K562 (cell line): ENCODE data around the gene ZNF582. TPM values are rescaled to one million over a fixed set of nuclear protein-coding genes. Genes with fewer than 3 reads are reported as not detected.

Source experiments
- CBFA2T3 ChIP-seq: fragments of 450-650 bp; IDR thresholded peaks from 2 replicates; pipeline ENCODE4 v1.6.1; 2017
- CC2D1A ChIP-seq: fragments of 450-650 bp; IDR thresholded peaks from 2 replicates; pipeline ENCODE4 v1.6.1; 2017; ENCODE audit warnings: mild to moderate bottlenecking
- CEBPG ChIP-seq, 3 experiments: fragments of 200-800 bp in 1 of 3; sonication (Bioruptor generic) in 1 of 3; sonication (generic) in 1 of 3; formaldehyde crosslinking in 1 of 3; IDR thresholded peaks in 2 of 3; conservative IDR thresholded peaks in 1 of 3; 2 replicates each; pipeline versions ENCODE4 v1.6.1 to v1.8.0; 2016 to 2022; ENCODE audit warnings: missing compliant biosample characterization in 2 of 3, missing genetic modification characterization in 2 of 3, mild to moderate bottlenecking in 1 of 3, missing genetic modification reagents in 1 of 3
- CTCFL ChIP-seq: IDR thresholded peaks from 2 replicates; pipeline ENCODE4 v1.6.1; 2011; ENCODE audit warnings: borderline replicate concordance, low read depth, mild to moderate bottlenecking, moderate library complexity, low read length; ENCODE audit not compliant: insufficient read depth, poor library complexity, severe bottlenecking
- EP300 ChIP-seq: IDR thresholded peaks from 2 replicates; pipeline ENCODE4 v1.6.1; 2012; ENCODE audit warnings: low read length, improper control_type of control experiment
- EP400 ChIP-seq: fragments of 450-650 bp; IDR thresholded peaks from 2 replicates; pipeline ENCODE4 v1.6.1; 2017; ENCODE audit warnings: antibody characterized with exemption, mild to moderate bottlenecking, moderate library complexity
- FOXM1 ChIP-seq, 2 experiments: fragments of 450-650 bp in 1 of 2; sonication (generic) in 1 of 2; formaldehyde crosslinking in 1 of 2; IDR thresholded peaks; 2 replicates each; pipeline versions ENCODE4 v1.6.1 to v1.9.0; 2017 to 2022; ENCODE audit warnings: low read depth in 2 of 2, mild to moderate bottlenecking in 2 of 2, missing genetic modification reagents in 1 of 2, moderate library complexity in 1 of 2
- HDAC1 ChIP-seq, 2 experiments: fragments of 450-650 bp; IDR thresholded peaks; 2 replicates each; pipeline ENCODE4 v1.6.1; 2016 to 2017; ENCODE audit warnings: inconsistent platforms in 1 of 2, mild to moderate bottlenecking in 1 of 2, moderate library complexity in 1 of 2
- KAT8 ChIP-seq: fragments of 450-650 bp; IDR thresholded peaks from 2 replicates; pipeline ENCODE4 v1.6.1; 2016; ENCODE audit warnings: low read depth, mild to moderate bottlenecking
- PCBP1 ChIP-seq: fragments of 200-400 bp; formaldehyde crosslinking; IDR thresholded peaks from 2 replicates; pipeline ENCODE4 v1.6.1; 2018; ENCODE audit warnings: mild to moderate bottlenecking, low read depth, low read length; ENCODE audit not compliant: poor library complexity, severe bottlenecking
- POLR2B ChIP-seq: fragments of 450-650 bp; IDR thresholded peaks from 2 replicates; pipeline ENCODE4 v1.6.1; 2018; ENCODE audit warnings: low read depth; ENCODE audit not compliant: partially characterized antibody
- RBM22 ChIP-seq: fragments of 200-400 bp; formaldehyde crosslinking; IDR thresholded peaks from 2 replicates; pipeline ENCODE4 v1.6.1; 2018; ENCODE audit warnings: low read length, low read depth; ENCODE audit not compliant: poor library complexity, severe bottlenecking
- TRIM24 ChIP-seq, 2 experiments: fragments of 450-650 bp; IDR thresholded peaks; 2 replicates each; pipeline ENCODE4 v1.6.1; 2016
- TSC22D4 ChIP-seq: fragments of 450-650 bp; IDR thresholded peaks from 2 replicates; pipeline ENCODE4 v1.6.1; 2016; ENCODE audit warnings: missing genetic modification characterization, missing biosample characterization, control low read depth
- ZFP1 ChIP-seq: fragments of 450-650 bp; formaldehyde crosslinking; IDR thresholded peaks from 2 replicates; pipeline ENCODE4 v1.4.0; 2020; ENCODE audit warnings: mild to moderate bottlenecking, mixed read lengths
- ZNF277 ChIP-seq: fragments of 250-450 bp; sonication (Bioruptor Pico); IDR thresholded peaks from 2 replicates; pipeline ENCODE4 v1.8.0; 2022; ENCODE audit warnings: inconsistent platforms, mild to moderate bottlenecking, moderate library complexity, borderline replicate concordance
- ZNF398 ChIP-seq: fragments of 250-450 bp; sonication (Bioruptor Pico); IDR thresholded peaks from 2 replicates; pipeline ENCODE4 v1.8.0; 2021; ENCODE audit warnings: moderate library complexity, mild to moderate bottlenecking, inconsistent platforms
- ZNF445 ChIP-seq: fragments of 250-450 bp; sonication (Bioruptor Pico); IDR thresholded peaks from 2 replicates; pipeline ENCODE4 v1.4.0; 2020; ENCODE audit warnings: low read depth, mild to moderate bottlenecking, moderate library complexity
- ZNF707 ChIP-seq: fragments of 250-450 bp; sonication (Bioruptor Pico); conservative IDR thresholded peaks from 2 replicates; pipeline ENCODE4 v1.8.0; 2022; ENCODE audit warnings: inconsistent platforms, mild to moderate bottlenecking, moderate library complexity
- polyA plus RNA-seq, 8 experiments: library from polyadenylated mRNA; depleted of rRNA in 4 of 8; stranded (reverse) in 5 of 8; unstranded in 3 of 8; fragments of >200 nt; fragmentation: Nextera tagmentation in 2 of 8; fragmentation: Illumina TruSeq in 1 of 8; extraction: Ambion mirVana in 2 of 8; extraction: Trizol in 1 of 8; gene quantifications; 2 replicates each; pipeline versions ENCODE4 v1.2.1 to v1.2.3, GENCODE V29; 2011 to 2014; ENCODE audit warnings: inconsistent platforms in 1 of 8, missing spikeins in 1 of 8
- total RNA-seq, 7 experiments: library from RNA; depleted of rRNA in 6 of 7; stranded (reverse); fragments of >200 nt in 6 of 7; fragmentation: Illumina TruSeq in 2 of 7; extraction: Trizol in 2 of 7; gene quantifications; 2 replicates each; pipeline versions ENCODE4 v1.2.1 to v1.2.3, GENCODE V29; 2011 to 2021; ENCODE audit warnings: low replicate concordance in 1 of 7

Gene ZNF582
- total and polyA plus RNA-seq, 9 of the 15 experiments (the other 6 are each of a cell fraction or from before 2014, with no cell fraction given): 0.72 to 3.3 (median 1.6) TPM

GRCh38 chr19:56393119-56394012 lies at the start of gene ZNF582 (continued):
- TF ChIP-seq FOXM1 (IDR thresholded peaks at IDR 0.05; ENCODE audit: low read depth): no peak
- TF ChIP-seq FOXM1 (CRISPR knock-in tag; IDR thresholded peaks at IDR 0.05; ENCODE audit: low read depth): no peak
- no peak for TF ChIP-seq ZNF277
- TF ChIP-seq TRIM24 (IDR thresholded peaks at IDR 0.05): peak in 1 of 2 experiments; percentile 27; a peak in 1 of 4 replicates
- no peak for TF ChIP-seq PCBP1
- TF ChIP-seq EP400: peak; percentile 74
- peak; percentile 32; the same call in 1 of the 2 replicates for TF ChIP-seq CEBPG (CRISPR knock-in tag; IDR thresholded peaks at IDR 0.05)
- TF ChIP-seq CEBPG (tag; conservative IDR thresholded peaks at IDR 0.05 in 1 of 2, IDR thresholded peaks at IDR 0.05 in 1 of 2): no peak
- no peak for TF ChIP-seq ZNF398 (CRISPR knock-in tag)
- no peak for TF ChIP-seq ZFP1 (CRISPR knock-in tag)
- no peak for TF ChIP-seq TSC22D4 (tag)
- TF ChIP-seq CTCFL: peak; percentile 92
- TF ChIP-seq EP300: no peak
- peak in 1 of 2 experiments; percentile 39; a peak in 1 of 4 replicates for TF ChIP-seq HDAC1 (IDR thresholded peaks at IDR 0.05)
- no peak for TF ChIP-seq ZNF707 (CRISPR knock-in tag)
- peak; percentile 89 for TF ChIP-seq CC2D1A
- TF ChIP-seq POLR2B: peak; percentile 45
- no peak for TF ChIP-seq ZNF445 (CRISPR knock-in tag)
- no peak for TF ChIP-seq KAT8
- peak; percentile 52 for TF ChIP-seq RBM22
- no peak for TF ChIP-seq CBFA2T3
